RCC 7860 (cell line): ENCODE results near the gene VPS9D1.
"Not testable (repeated sequence)": the region's sequence is repeated elsewhere in the genome, so short reads cannot be mapped to it uniquely, and the experiment has no call there.

Experiments used
- DNase-seq: peaks from one replicate; pipeline ENCODE4 v3.0.0-alpha.2; 2015; ENCODE audit warnings: low spot score
- FAIRE-seq: peaks from 2 replicates; lab custom pipeline; 2012; peaks lifted over from hg19 to GRCh38; lab: Jason Lieb, UNC

The VPS9D1 gene

DNA sequence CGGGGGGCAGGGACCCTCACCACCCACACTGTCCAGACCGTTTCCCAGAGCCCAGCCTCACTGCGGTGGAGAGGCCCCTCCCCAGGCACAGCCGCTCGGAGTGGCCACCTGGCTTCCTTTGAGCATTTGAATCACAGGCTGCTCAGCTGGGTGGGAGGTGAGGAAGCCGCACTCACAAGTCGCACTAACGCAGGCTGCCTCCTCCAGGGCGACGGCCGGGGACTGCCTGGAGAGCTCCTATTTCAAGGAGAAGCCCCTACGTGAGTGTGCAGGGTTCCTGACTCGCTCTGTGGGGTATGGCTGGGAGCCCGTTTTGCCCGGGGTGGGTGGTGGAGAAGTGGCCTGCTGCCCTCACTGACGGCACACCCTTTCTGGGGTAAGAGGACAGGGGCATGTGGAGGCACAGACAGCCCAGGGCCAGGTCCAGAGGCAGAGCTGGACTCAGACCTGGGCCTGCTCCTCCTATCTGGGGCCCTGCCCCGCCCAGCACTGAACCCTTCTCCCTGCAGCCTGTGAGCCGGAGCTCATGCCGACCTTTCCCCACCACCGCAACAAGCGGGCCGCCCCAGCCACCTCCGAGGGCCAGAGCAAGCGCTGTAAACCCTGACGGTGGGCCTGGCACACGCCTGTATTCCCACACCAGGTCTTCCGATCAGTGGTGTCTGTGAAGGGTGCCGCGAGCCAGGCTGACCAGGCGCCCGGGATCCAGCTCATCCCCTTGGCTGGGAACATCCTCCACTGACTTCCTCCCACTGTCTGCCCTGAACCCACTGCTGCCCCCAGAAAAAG, 25.4 kb downstream of the VPS9D1 start:
- FAIRE-seq: no peak

DNA sequence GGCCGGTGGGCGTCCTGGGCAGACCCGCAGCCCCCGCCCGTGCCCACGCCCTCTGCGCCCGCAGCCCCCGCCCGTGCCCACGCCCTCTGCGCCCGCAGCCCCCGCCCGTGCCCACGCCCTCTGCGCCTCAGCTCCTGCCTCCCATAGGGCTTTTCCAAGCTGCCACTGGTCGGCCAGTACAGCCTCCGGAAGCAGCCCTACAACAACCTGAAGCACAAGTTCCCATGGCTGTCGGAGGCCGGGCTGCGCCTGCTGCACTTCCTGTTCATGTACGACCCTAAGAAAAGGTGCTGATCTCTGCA, 26.0 kb downstream of the VPS9D1 start:
- not testable (repeated sequence) for FAIRE-seq, DNase-seq

More for the DNA sequence above, 25.4 kb downstream of the VPS9D1 start:
- DNase-seq: no peak

DNA sequence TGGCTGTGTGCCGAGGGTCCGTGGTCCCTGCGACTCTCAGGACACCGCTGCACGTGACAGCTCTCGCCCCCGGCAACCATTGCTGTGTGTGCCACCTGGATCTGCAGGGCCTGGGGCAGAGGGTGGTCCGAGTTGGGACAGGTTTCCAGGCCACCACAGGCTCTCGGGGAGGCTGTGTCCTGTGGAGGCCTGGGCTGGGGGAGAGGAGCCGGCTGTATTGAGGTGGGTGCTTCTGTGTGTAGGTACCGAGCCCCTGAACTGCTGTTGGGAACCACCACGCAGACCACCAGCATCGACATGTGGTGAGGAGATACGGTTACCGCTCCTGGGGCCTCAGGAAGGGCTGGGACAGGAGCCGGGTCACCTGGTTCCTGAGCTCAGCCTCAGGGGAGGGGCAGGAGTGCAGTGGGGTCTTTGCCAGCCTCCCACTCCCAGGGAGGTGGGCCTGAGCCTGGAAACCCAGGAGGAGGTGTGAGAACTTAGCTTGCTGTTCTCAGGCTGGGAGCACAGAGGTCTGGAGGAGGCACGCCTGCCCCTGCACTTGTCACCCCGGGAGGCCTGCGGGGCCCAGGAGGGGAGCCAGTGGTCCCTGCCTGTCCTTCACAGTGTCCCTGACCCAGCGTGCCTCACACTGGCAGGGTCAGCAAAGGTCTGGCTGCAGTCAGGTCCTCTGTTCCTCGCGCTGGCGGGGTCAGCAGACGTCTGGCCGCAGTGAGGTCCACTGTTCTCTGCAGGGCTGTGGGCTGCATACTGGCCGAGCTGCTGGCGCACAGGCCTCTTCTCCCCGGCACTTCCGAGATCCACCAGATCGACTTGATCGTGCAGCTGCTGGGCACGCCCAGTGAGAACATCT, 26.5 kb downstream of the VPS9D1 start:
- DNase-seq (no peak), FAIRE-seq (no peak)

DNA sequence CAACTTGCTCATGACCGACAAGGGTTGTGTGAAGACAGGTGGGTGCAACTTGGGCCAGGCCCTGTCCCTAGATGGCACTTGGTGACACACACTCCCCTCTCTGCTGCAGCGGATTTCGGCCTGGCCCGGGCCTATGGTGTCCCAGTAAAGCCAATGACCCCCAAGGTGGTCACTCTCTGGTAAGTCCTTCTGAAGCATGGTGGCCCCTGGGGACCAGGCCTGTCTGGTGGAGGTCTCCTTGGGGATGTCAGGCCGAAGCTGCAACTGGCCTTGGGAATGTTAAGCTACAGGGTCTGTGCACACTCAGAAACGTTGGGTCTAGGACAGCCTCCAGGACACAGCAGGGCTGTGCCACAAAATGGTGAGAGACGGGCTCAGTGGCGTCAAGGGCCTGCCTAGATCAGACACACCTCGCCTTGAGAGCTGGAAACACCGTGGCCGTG, 27.4 kb downstream of the VPS9D1 start:
- no peak for FAIRE-seq
- no peak for DNase-seq

DNA sequence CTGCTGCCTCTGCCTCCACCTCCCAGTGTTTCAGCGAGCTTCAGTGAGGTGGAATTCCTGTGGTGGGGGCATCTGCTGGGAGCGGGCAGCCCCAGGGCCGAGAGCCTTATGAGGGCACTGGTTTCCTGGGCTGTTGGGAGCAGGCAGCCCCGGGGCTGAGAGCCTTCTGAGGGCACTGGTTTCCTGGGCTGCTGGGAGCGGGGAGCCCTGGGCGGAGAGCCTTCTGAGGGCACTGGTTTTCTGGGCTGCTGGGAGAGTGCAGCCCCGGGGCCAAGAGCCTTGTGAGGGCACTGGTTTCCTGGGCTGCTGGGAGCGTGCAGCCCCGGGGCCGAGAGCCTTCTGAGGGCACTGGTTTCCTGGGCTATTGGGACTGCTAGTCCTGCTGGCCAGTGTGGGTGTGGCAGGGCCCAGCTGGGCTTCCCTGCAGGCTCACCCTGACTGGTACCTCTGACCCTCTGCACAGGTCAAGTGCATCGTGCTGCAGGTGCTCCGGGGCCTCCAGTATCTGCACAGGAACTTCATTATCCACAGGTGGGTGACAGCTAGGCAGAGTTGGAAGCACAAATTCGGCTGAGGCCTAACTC, 28.6 kb downstream of the VPS9D1 start:
- FAIRE-seq (no peak), DNase-seq (no peak)

DNA sequence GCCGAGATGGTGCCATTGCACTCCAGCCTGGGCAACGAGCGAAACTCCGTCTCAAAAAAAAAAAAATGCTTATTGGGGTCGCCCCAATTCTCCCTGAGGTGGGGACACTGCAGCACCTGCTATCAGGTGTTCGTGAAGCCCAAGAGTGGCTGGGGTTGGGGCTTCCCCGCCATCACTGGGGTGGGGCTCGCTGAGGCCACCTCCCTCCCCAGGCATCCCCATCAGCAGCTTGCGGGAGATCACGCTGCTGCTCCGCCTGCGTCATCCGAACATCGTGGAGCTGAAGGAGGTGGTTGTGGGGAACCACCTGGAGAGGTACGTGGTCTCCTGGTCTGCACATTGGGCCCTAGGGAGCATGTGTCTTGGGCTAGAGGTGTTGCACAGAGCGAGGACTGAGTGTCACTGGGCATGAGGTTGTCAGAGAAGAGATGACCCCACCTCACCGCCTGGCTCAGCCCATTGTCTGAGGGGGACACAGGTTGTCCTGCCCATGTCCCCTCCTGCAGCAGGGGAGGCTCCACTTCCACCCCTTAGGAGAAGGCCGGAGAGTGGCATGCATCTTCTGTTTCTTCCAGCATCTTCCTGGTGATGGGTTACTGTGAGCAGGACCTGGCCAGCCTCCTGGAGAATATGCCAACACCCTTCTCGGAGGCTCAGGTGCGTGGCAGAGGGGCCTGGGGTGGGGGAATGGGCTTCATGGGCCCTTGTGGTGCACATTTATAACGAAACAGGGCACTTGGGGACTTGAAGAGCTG, 29.3 kb downstream of the VPS9D1 start:
- DNase-seq (no peak), FAIRE-seq (no peak)

DNA sequence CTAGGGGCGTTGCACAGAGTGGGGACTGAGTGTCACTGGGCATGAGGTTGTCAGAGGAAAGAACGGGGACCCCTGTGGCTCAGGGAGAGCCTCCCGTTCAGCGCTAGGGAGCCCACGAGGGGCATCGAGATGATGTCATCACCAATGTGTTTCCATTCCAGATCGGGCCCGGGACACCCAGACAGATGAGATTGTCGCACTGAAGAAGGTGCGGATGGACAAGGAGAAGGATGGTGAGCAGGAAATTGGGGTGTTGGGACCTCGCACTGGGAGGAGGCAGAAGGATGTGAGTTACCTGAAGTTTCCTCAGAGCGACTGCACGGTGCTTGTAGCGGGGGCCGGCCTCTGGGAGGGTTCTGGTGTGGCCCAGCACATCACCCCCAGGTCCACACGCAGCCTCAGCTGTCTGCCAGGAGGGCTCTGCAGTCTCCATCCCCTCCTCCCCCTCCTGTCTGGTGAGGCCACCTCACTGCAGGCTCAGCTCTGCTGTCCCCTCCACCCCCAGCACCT, 30.3 kb downstream of the VPS9D1 start:
- no peak for DNase-seq
- no peak for FAIRE-seq

DNA sequence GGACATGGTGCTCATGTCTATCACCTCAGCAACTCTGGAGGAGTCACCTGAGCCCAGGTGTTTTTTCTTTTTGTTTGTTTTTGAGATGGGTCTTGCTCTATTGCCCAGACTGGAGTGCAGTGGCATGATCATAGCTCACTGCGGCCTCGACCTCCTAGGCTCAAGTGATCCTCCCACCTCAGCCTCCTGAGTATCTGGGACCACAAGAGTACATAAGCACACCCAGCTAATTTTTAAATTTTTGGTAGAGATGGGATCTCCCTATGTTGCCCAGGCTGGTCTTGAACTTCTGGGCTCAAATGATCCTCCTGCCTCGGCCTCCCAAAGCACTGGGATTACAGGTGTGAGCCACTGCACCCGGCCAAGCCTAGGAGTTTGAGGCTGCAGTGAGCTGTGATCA, 31.1 kb downstream of the VPS9D1 start:
- not testable (repeated sequence) for DNase-seq, FAIRE-seq

DNA sequence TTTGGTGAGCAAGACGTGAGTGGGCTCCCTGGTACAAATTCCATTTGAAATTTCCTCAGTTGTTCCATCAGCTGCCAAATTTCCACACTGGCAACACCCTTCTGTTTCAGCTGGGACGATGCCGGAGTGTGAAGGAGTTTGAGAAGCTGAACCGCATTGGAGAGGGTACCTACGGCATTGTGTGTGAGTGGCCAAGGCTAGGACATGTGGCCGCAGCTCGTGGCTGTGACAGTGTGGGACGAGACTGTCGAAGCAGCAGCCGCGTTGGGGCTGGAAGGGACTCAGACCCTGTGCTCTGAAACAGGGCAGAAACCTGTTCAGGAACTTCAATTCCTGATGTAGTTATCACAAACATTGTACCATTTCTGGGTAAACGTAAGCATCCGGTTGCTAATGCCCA, 31.6 kb downstream of the VPS9D1 start:
- FAIRE-seq: no peak
- no peak for DNase-seq

DNA sequence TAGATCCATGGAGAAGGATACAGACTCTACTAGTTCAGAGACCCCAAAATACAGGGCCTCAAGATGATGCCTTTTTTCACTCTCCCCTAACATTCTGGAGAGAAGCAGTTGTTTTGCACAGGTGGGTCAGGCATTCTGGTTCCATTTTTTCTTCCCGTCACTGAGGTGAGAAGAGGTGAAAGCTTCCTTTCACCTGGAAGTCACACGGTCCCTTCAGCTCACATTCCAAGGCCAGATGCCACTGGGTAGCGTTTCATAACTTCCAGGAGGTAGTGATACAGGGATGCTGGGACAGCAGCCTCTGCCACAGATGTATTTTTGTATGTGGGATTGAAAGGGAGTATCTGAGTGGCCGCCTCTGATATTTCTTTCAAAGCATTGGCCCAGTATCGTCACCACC, 32.3 kb downstream of the VPS9D1 start:
- DNase-seq (no peak), FAIRE-seq (no peak)

DNA sequence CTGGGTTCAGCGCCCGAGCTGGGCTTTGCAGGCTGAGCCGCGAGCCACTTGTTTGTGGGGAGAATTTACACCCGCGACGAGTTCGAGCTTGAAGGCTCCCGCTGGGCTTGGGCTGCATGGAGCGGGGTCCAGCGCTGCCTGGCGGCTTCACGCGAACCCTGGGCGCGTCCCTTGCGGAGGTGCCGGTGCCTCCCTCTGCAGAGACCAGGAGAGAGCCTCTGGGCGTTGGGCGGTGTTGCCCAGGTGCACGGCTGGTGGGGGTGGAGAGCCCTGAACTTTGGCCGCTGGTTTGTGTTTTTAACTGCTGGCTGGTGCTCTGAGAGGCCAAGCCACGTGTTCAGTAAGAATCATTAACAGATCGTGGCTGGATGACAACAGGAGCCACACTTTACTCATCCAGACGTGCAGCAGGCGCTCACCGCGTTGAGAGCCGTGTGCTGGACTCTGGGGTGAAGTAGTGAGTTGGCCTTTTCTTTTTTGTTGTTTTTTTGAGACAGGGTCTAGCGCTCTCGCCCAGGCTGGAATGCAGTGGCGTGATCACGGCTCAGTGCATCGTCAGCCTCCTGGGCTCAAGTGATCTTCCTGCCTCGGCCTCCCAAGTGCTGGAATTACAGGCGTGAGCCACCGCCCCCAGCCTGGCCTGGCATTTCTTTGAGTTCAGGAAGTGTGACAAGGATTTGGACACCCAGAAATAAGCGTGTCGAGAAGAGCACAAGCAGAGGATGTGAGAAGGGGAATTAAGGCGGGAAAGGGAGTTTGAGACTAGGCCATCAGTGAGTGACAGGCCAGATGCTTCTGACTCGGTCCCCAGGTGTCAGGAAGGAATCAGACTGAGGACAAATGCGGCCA, 33.4 kb downstream of the VPS9D1 start:
- FAIRE-seq: peak; percentile 83
- DNase-seq: peak; percentile 93

DNA sequence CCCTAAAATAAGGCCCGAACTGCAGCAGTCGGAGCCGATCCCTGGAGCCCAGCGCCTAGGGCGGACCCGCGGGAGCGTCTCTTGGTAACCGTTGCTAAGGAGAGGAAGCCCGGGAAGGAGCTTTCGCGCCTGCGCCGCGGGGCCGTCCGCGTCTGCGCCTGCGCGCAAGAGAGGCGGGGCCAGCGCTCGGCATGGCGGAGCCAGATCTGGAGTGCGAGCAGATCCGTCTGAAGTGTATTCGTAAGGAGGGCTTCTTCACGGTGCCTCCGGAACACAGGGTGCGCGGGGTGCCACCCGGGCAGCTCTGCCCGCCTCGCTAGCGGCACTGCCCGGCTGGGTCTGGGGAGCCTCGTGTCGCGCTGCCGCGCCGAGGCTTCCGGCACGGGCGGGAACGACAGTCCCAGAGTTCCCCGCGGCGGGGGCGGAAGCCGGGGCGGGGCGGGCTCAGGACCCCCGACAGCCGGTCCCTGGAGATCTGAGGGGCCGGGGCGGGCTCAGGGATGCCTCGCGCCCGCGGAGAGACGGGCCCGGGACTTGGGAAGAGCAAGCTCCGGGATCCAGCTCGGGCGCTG, 34.1 kb downstream of the VPS9D1 start, which contains the start of gene CDK10:
Gene CDK10 (plus strand): TSS at position 170 of the 572 bp plus-strand sequence. CDS start 22 bp downstream, at position 192.
- DNase-seq: peak; percentile 68
- no peak for FAIRE-seq

DNA sequence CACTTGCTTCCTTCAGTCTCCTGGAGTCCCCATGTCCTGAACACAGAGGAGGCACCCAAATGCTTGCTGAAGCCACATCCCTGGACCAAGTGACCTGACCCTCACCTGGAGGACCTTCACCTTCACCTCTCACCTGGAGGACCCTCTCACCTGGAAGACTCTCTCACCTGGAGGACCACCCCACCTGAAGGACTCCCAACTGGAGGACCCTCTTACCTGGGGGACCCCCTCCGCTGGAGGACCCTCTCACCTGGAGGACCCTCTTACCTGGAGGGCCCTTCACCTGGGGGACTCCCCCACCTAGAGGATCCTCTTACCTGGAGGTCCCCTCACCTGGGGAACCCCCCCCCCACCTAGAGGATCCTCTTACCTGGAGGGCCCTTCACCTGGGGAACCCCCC, 34.8 kb downstream of the VPS9D1 start:
- DNase-seq (no peak), FAIRE-seq (no peak)

DNA sequence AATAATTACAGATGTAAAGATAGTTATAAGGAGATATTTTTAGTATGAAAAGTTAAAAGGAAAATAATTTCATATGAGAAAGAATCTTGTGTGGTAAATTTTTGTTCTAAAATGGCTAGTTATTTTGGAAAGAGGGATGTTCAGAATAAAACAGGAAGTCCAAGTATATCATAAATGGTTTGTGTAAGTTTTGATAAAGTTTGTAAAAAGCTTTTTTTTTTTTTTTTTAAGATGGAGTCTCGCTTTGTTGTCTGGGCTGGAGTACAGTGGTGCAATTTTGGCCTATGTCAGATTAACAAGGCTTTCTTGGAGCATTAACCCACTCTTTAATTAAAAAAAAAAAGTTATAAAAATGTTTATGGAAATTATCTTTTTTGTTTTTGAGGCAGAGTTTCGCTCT, 42.4 kb downstream of the VPS9D1 start:
- DNase-seq (peak; percentile 11), FAIRE-seq (no peak)

DNA sequence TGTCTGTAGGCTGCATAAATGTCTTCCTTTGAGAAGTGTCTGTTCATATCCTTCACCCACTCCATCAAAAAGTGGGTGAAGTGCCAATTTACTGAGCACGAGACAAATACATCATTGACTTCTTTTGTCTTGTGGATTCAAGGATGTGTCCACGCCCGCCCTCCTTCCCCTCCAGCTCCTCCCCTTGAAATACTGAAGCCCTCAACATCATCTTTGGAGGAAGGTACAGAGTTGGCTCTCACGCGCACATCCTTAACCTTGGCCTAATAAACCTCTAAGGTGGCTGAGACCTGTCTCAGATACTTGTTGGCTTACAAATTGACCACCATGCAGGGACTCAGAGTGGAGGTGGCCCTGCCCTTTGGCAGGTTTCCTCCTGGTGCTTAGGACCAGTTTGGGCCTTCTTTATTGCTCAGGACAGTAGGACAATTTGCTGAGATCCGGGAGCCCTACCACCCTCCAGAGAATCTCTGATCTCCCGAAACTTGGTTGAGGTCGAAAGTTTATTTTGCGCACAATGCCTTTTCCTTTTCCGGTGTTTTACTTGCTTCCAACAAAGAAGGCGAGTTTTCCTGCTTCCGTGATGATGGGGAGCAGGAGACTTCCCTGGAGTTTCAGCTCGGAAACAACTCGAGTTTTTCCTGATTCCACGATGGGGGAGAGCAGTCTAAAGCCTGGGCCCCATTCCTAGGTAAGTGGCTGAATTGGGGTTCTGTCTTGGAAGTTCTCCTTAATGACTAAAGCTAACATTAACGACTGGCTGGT, 48.3 kb downstream of the VPS9D1 start:
- FAIRE-seq (no peak), DNase-seq (no peak)

DNA sequence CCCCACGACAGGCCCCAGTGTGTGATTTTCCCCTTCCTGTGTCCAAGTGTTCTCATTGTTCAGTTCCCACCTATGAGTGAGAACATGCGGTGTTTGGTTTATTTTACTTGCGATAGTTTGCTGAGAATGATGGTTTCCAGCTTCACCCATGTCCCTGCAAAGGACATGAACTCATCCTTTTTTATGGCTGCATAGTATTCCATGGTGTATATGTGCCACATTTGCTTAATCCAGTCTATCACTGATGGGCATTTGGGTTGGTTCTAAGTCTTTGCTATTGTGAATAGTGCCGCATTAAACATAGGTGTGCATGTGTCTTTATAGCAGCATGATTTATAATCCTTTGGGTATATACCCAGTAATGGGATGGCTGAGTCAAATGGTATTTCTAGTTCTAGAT, 49.1 kb downstream of the VPS9D1 start:
- not testable (repeated sequence) for FAIRE-seq, DNase-seq

DNA sequence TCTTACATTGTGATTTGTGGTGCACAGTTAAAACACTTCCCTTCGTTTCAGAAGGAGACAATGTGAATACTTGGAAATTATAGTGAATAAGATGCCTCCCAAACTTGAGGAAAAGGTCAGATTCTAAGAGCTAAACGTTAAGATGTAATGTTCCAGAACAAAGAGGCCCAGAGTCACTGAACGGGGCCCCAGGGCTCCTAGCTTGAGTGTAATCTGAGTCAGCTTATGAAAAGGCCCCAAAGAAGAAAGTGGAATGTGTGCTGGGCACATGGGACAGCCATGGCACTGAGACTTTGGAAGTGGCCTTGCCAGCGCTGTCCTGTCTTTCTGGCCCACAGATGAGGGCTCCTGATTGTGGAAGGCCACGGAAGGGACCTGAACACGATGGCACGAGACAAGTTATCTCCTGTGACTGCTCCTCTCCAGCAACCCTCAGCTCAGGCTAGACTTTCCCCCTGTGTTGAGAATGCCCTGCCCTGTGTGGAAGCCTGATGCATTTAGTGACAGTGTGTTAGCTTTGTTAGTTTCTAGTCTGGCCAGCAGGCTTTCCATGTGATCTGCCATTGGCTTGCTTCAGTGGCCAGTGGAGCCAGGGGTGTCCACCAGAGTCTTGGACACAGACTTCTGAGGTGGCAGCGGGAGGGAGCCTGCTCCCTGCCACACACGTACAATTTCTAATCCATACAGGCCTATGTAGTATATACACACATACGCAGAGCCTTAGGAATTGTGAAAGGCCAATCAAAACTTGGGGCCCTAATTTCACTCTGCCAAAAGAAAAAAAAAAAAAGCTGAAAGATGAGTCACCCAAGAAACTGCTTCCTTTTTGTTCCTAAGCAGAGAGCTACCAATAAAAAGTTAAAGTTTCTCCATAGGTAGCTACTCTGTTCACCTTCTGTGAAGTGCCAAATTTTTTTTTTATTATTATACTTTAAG, 49.9 kb downstream of the VPS9D1 start:
- DNase-seq (no peak), FAIRE-seq (no peak)

DNA sequence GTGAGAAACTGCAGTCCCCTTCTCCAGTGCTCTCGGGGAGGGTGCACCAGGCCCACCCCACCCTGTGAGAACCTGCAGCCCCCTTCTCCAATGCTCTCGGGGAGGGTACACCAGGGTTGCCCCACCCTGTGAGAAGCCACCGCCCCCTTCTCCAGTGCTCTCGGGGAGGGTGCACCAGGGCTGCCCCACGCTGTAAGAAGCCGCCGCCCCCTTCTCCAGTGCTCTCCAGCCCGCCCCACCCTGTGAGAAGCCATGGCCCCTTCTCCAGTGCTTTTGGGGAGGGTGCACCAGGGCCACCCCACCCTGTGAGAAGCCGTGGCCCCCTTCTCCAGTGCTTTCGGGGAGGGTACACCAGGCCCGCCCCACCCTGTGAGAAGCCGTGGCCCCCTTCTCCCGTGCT, 50.9 kb downstream of the VPS9D1 start:
- no peak for DNase-seq
- no peak for FAIRE-seq
